ENCODE results near the gene RAD51D.

- TF ChIP-seq, protein P1, sequence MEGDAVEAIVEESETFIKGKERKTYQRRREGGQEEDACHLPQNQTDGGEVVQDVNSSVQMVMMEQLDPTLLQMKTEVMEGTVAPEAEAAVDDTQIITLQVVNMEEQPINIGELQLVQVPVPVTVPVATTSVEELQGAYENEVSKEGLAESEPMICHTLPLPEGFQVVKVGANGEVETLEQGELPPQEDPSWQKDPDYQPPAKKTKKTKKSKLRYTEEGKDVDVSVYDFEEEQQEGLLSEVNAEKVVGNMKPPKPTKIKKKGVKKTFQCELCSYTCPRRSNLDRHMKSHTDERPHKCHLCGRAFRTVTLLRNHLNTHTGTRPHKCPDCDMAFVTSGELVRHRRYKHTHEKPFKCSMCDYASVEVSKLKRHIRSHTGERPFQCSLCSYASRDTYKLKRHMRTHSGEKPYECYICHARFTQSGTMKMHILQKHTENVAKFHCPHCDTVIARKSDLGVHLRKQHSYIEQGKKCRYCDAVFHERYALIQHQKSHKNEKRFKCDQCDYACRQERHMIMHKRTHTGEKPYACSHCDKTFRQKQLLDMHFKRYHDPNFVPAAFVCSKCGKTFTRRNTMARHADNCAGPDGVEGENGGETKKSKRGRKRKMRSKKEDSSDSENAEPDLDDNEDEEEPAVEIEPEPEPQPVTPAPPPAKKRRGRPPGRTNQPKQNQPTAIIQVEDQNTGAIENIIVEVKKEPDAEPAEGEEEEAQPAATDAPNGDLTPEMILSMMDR (IDR thresholded peaks at IDR 0.05; ENCODE audit: extremely low read depth in 1 of 2, insufficient read depth in 1 of 2, low read depth in 1 of 2, low read length in 2 of 2), result no peak
- TF ChIP-seq POLR2AphosphoS5 (IDR thresholded peaks at IDR 0.05; ENCODE audit: insufficient read depth, low read depth, low read length) (no peak), POLR2A (IDR thresholded peaks at IDR 0.05; ENCODE audit: low read depth, low read length) (no peak), EZH2 (IDR thresholded peaks at IDR 0.05; ENCODE audit: borderline replicate concordance, low read depth, low read length, severe bottlenecking) (no peak), FOS (IDR thresholded peaks at IDR 0.05; ENCODE audit: borderline replicate concordance, insufficient read depth, low read length) (no peak), JUN (IDR thresholded peaks at IDR 0.05; ENCODE audit: borderline replicate concordance, insufficient read depth, insufficient read length, low read depth) (no peak), MYC (IDR thresholded peaks at IDR 0.05; ENCODE audit: low read depth, low read length) (no peak), MAX (IDR thresholded peaks at IDR 0.05; ENCODE audit: insufficient read depth, insufficient read length) (no peak)
Measured at GRCh38 chr17:35051579-35052240, 68.0 kb downstream of the RAD51D start.

Data from endothelial cell of umbilical vein (primary cell).